HG02610 (cell line): Measurements from ENCODE around the gene LCP1.
A peak's percentile ranks its signal among the peaks of the same experiment; 100 is the strongest.
"Not testable (repeated sequence)": the region's sequence is repeated elsewhere in the genome, so short reads cannot be mapped to it uniquely, and the experiment has no call there.

Experiments used
- ATAC-seq: cut with Tn5 transposase; IDR thresholded peaks from one replicate; pipeline ENCODE4 v1.9.1; 2021; ENCODE audit warnings: mild to moderate bottlenecking, moderate library complexity; ENCODE audit not compliant: unreplicated experiment

Gene LCP1, protein sequence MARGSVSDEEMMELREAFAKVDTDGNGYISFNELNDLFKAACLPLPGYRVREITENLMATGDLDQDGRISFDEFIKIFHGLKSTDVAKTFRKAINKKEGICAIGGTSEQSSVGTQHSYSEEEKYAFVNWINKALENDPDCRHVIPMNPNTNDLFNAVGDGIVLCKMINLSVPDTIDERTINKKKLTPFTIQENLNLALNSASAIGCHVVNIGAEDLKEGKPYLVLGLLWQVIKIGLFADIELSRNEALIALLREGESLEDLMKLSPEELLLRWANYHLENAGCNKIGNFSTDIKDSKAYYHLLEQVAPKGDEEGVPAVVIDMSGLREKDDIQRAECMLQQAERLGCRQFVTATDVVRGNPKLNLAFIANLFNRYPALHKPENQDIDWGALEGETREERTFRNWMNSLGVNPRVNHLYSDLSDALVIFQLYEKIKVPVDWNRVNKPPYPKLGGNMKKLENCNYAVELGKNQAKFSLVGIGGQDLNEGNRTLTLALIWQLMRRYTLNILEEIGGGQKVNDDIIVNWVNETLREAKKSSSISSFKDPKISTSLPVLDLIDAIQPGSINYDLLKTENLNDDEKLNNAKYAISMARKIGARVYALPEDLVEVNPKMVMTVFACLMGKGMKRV

DNA sequence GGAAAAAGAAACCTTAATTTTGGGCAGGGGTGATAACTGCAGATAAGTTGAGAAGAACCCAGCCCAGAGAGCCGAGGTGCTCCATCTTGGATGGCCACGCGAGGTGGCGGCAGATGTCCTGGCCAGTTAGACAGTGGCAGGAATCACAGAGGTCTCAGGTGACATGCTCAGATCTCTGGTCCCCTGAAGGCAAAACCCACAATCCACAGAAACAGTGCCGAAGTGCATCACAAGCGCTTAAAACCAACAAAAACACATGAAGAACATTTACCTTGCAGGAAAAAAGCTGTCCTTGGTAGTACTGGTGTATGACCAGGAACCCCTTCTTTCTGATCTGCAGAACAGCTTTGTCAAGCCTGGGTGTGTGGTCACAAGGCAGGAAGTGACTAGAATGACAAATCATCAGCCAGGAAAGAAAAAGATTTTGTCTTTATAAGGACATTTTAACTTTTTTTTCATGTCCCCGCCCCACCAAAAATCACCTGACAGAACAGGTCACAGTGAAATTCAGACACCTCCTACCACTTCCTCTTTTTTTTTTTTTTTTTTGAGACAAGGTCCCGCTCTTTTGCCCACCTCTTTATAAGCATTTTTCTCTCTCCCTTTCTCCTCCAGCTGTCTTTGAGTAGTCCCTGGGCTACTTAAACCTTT lies at the start of gene LCP1:
Gene LCP1 (minus strand): TSS at position 338 of the 651 bp plus-strand sequence. CDS start 22,515 bp downstream, outside the sequence.
- peak; percentile 72 for ATAC-seq

DNA sequence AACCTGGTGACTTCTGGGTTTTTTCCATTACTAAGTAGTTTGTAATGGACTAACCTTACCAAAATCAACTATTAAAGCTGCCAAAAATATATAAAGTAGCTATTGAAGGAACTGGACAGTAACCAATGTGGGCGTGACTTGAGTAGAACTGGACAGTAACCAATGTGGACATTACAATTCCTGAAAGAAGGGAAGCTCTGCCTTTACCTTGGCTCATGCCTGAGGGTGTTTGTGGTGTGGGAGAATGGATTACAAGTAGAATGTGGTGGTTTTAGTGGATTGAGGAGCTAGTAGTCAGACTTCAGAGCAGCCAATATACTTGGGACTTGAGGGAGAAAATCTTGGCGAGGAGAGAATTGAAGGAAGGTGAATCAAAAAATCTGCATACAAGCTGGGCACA lies 47.3 kb upstream of the LCP1 start:
- no peak for ATAC-seq

DNA sequence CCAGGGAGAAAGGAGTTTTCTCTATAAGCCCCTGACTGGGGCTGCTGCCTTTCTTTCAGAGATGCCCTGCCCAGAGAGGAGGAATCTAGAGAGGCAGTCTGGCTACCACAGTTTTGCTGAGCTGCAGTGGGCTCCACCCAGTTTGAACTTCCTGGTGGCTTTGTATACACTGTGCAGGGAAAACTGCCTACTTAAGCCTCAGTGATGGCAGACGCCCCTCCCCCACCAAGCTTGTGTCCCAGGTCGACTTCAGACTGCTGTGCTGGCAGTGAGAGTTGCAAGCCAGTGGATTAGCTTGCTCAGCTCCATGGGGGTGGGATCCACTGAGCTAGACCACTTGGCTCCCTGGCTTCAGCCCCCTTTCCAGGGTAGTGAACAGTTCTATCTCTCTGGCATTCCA lies 38.3 kb upstream of the LCP1 start:
- not testable (repeated sequence) for ATAC-seq

DNA sequence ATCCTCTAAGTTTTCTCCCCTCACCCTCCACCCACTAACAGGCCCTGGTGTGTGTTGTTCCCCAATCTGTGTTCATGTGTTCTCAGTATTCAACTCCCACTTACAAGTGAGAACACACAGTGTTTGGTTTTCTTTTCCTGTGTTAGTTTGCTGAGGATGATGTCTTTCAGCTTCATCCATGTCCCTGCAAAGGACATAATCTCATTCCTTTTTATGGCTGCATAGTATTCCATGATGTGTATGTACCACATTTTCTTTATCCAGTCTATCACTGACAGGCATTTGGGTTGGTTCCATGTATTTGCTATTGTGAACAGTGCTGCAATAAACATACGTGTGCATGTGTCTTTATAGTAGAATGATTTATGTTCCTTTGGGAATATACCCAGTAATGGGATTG lies 32.8 kb upstream of the LCP1 start:
- not testable (repeated sequence) for ATAC-seq

DNA sequence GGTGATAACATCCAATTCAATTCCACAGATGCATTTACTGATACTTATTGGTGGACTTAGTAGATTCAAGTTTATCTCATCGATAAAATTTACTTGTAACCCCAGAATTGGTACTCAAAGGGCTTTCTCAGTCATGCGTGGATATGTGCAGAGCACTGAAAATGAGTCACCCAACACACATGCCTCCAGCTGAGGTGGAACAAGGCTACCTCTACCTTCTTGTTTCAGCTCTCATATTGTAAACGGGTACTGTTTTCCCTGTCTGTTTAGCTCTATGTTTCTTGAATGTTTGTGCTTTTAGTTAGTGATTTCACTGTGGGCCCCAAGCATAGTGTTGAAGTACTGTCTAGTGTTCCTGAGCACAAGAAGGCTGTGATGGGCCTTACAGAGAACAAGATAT lies 31.3 kb upstream of the LCP1 start:
- ATAC-seq, result no peak

DNA sequence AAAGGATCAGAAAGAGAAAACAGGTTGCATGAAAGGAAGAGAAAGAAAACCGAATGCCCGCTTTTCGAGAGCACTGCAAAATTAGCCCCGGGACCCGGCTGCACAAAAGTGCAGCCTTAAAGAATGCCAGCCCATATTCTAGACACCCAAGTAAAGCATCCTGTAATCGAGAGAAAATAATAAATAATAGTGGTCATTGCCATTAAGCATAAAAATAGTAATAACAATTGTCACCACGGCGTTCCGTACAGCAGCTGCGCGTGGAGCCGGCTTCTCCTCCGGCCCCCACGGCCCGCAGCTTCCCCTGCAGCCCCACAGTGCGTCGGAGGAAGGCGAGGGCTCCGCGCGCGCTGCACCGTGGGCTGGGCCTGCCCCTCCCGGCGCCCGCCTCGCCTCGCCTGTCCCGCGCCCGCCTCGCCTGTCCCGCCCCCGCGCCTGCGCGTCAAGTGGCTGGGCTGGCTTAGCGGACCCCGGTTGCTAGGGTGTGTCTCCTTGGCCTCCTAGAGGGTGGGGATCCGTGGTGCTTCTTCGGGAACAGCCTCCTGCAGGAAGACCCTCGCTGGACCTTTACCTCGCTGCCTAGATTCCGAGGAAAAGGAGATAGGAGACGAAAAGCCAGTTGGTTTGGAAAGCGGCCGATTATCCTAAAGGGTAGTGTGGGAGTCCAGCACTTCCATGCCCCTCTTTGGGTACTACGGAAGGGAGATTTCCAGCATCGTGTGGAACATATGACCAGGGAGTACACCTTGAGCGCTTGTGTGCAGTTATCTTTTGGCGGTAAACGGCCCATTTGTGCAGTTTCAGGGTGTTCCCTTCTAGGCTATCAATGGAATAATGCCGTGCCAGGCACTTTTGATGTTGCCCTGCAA lies 29.7 kb upstream of the LCP1 start, which contains the start of gene LRRC63:
Gene LRRC63 (plus strand): TSS at position 446 of the 869 bp plus-strand sequence. CDS start 1,107 bp downstream, outside the sequence.
- peak; percentile 94 for ATAC-seq

DNA sequence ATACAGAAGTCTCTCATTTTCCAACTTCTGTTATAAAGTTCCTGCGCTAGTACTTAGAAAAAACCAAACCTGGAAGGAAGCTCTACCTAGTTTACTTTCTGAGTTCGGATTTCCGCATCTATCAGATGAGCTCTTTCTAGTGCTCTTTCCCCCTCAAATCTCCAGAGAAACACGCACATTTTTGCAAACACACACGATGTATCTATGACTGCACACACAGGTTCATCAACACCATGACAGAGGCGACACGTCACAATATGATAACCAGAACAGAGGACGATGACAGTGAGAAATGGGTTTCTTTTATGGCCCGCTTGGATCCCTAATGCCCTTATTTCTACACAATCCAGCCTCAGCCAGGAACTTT lies 29.1 kb upstream of the LCP1 start:
- ATAC-seq, result peak; percentile 33

DNA sequence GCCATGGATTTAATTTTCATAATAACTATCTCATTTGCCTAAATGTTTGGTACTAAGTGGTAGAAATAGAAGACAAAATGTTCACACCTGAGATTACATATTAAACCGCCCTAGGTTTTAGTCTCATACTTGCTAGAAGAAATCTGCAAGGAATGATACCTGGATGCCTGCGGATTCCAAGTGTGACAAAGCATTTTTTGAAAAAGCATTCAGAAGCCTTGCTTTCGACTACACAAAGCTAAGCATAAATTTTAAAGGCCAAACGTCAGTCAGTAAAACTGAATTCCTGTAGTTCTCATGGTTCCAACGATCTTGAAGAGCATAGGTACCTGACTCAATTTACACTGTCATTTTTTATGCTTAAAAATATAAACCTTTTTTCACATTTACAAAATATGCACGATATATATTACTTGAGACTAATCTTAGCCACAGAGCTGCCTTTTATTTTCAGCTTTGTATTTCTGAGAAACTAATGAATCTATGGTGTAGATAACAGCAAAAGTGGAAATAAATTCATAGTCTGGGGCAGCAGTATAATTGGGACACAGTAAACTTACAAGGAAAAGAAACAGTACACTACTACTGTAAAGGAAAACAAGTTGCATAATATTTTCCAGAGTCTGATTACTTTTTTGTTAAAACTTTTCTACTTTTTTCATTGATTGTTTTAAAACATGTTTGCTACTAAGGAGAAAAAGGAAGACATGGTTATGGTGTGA lies 28.5 kb upstream of the LCP1 start:
- no peak for ATAC-seq

DNA sequence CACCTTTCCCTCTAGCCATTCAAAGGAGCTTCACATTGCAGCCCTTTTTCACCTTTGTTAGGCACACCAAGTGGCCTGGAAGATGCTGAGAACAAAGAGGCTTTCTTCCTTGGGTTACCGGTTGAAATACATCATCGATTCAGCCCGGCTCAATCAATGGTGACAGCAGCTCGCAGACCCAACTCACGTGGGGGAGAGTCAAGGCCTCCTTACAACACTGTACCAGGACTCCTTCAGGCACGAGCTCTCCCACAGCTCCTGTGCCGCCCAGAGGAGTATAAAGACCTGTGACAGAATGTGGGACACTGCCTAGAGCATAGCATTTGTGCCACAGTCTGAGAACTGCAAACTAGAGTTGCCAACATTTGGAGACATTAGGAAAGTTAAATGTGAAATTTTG lies 25.9 kb upstream of the LCP1 start:
- no peak for ATAC-seq

DNA sequence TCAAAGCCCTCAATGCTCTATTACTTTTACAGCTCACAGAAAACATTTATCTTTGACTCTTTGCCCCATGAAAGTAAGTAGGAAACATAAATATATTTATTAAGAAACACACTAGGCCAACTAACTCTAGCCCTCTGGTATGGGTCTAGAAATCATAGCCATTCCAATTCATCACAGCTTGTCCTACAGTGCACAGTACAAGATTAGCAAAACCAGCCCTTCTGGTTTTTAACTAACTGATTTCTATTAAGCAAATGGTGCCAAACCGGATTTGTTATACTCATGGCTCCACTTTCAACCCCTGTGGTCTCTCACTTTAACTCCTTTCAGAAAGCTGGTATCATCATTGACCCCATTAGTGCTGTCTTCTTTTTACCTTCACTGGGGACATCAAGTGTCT lies 24.2 kb upstream of the LCP1 start:
- no peak for ATAC-seq

DNA sequence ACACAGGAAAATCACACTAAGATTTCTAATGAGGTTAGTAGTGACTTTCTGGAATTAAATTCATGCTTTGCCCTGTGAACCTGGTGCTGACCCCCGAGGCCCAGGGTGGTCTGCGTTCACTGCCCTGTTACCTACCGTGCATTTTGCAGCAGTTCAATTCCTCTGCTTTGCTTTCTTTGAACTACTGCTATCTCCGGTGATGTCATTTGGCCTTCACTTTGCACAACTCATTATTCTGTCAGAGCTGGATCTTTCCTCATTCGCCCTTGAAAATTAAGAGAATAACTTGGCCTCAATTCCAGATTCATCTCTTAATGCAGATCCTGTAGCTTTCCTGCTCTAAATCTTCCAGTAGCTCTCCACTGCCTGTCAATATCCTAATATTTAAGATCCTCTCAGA lies 21.0 kb upstream of the LCP1 start:
- ATAC-seq, result no peak

DNA sequence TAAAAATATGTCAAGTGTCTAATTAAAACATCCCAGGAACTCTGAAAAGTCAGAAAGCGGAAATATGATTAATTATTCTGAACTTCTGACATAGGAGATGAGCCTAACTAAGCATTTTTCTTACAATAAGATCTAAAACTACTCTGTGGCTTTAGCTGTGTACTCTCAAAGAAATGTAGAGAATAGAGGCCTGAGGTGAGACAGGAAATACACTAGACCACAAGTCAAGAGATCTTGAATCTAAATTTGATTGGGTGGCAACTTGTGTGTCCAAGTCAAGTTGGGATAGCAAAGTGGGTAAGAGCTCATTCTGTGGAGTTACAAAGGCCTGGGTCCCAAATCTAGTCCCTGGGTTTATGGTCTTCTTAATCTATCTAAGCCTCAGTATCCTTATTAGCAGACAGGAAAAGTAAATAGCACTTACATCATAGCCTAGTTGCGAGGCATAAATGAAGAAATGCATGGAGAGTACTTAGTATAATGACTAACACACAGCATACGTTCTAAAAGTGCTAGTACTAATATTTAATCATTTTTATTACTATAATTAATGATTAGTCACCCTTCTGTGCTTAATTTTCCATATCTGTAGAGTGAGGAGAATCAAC lies 20.3 kb upstream of the LCP1 start:
- peak; percentile 38 for ATAC-seq

DNA sequence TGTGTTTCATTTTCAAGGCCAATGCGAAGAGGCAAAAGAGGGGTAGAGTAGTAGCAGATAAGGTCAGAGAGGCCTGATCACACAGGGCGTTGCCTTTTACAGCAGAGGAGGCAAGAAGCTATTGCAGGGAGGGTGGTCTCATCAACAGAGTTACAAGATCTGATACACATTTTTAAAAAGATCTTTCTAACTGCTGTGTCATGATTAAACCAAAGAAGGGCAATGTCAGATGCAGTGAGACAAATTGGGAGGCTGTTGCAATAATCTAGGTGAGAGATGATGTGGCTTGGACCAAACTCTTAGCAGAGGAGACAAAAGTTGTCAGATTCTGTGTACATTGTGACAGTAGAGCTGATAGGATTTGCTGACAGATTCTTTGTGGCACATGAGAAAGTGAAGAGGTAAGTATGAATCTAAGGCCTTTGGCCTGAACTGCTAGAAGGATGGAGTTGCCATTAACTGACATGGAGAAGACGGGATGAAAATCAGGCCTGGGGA lies 16.8 kb upstream of the LCP1 start:
- no peak for ATAC-seq

DNA sequence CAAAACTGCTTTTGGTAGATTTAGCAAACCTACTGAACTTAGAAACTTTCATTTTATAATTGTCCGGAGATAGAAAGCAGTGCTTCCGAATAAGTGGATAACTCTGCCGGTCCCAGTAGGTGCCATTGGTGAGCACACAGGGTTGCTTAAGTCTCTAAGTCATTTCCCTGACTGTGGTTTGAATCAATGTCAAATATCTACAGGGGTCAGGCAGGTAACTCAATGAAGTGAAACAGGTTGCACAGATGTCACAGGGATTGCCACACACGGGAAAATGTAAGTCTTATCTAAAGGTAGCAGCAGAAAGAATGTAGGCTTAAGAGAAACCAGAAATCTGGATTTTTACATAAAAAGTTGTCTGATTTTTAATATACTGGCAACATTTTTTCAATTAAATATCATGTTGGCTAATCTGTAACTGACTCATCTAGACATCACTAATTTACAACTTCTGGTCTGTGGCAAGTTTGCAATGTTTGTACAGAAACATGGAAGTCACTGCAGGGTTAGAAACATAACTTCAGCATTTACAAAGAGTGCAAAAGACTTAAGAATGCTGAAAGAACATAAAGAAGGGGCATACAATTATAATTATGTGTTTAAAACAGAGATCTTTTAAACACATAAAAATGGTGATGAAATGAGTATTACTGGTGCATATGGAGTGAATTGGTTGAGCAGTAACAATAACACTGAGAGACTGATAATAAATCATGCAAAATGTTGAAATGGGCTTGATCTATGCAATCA lies 15.5 kb upstream of the LCP1 start:
- ATAC-seq, result no peak

DNA sequence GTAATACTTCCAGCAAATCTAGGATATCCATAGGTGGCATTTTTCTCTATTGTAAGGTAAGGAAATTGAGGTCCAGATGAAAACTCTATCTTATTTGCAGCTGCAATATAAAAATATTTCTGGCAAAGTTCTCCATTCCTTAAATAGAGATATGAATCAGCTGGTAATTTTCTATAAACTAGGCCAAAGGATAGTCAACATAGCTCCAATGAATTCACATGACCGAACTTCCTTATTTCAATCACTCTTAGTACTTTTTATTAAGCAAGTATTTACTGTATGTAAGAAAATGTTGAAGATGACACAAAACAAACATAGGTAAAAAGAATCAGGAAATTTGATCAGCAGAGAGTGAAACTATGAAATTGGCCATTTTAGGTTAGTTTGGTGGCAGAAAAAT lies 13.0 kb upstream of the LCP1 start:
- no peak for ATAC-seq

DNA sequence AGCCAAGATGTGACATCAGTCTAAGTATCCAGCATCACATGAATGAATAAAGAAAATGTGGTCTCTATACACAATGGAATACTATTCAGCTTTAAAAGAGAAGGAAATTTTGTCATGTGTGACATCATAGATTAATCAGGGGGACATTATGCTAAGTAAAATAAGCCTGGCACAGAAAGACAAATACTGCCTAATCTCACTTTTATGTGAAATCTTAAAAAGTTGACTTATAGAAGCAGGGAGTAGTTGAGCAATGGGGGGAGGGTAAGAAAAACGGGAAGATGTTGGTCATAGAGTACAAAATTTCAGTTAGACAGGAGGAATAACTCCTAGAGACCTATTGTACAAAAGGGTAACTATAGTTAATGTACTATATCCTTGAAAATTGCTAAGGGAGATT lies 10.4 kb upstream of the LCP1 start:
- no peak for ATAC-seq

DNA sequence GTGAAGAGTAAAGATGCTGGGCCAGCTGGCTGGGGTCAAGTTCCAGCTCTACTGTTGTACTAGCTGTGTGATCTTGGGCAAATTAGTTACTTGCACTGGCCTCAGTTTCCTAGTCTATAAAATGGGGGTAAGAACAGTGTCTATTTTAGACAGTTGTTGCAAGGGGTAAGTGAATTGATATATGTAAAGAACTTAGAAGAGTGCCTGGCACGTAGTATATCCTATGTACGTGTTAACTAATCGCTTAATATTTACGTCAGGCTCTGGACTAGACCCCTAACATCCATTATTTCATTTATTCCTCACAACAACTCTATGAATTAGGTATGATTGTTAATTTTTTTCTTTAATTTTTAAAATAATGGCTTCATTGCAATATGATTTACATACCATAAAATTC lies 3.7 kb upstream of the LCP1 start:
- no peak for ATAC-seq

DNA sequence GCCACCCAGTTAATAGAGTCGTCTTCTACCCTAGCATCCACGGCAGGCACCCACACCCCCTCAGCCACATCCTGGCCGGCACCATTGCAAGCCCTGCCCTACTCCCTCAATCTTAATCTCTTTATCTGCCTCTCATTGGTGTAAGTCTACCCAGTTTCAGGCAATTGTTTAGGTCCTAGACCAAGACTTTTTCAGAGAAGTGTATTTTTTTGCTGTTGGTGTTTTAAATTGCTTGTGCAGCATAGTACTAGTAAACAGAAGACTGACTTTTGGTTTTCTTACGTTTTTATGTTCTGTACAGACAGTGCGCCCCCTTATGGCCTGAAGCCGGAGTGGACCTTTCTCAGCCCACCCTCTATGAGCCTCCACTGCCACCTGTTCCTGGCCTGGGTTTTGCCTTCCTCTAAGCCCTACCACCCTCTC lies 2.3 kb upstream of the LCP1 start:
- ATAC-seq, result peak; percentile 37
